RWPE2 (cell line): ENCODE data around the gene PIF1.
A peak's percentile ranks its signal among the peaks of the same experiment; 100 is the strongest.

Experiments
- ATAC-seq: fragments of 200-7000 bp; cut with Tn5 transposase; 3 replicates; pipeline ENCODE4 v1.9.1; 2021; ENCODE audit warnings: low read depth
- DNase-seq: peaks from one replicate; pipeline ENCODE4 v3.0.0-alpha.2; 2020; ENCODE audit warnings: low spot score
- H3K27ac ChIP-seq: fragments of 450-650 bp; 2 replicates; pipeline ENCODE4 v1.5.1; 2017; ENCODE audit warnings: mild to moderate bottlenecking; ENCODE audit not compliant: poor library complexity, severe bottlenecking
- H3K27me3 ChIP-seq: fragments of 250-450 bp; sonication (Bioruptor Pico); 2 replicates; pipeline ENCODE4 v1.5.1; 2021; ENCODE audit warnings: mild to moderate bottlenecking, moderate library complexity; ENCODE audit not compliant: insufficient read depth, poor library complexity, severe bottlenecking
- H3K36me3 ChIP-seq: fragments of 250-450 bp; sonication (Bioruptor Pico); 2 replicates; pipeline ENCODE4 v1.5.1; 2020; ENCODE audit warnings: low read depth, mild to moderate bottlenecking, moderate library complexity
- H3K4me1 ChIP-seq: fragments of 250-450 bp; sonication (Bioruptor Pico); 2 replicates; pipeline ENCODE4 v1.5.1; 2021; ENCODE audit warnings: mild to moderate bottlenecking, moderate library complexity; ENCODE audit not compliant: insufficient read depth, poor library complexity, severe bottlenecking
- H3K4me3 ChIP-seq: fragments of 250-450 bp; sonication (Bioruptor Pico); 2 replicates; pipeline ENCODE4 v1.5.1; 2021; ENCODE audit warnings: mild to moderate bottlenecking, moderate library complexity; ENCODE audit not compliant: severe bottlenecking
- H3K9me3 ChIP-seq: fragments of 250-450 bp; sonication (Bioruptor Pico); 2 replicates; pipeline ENCODE4 v1.5.1; 2021; ENCODE audit warnings: mild to moderate bottlenecking, moderate library complexity; ENCODE audit not compliant: severe bottlenecking
- CTCF ChIP-seq: fragments of 450-650 bp; IDR thresholded peaks from one replicate; pipeline ENCODE4 v1.5.1; 2017; ENCODE audit warnings: mild to moderate bottlenecking, moderate library complexity; ENCODE audit not compliant: poor library complexity, severe bottlenecking

Gene PIF1

GRCh38 chr15:64779024-64779423, 46.4 kb downstream of the PIF1 start:
- no peak for ATAC-seq
- peaks cover 10% of the 10 kb centered on the region for H3K27me3 ChIP-seq
- H3K4me1 ChIP-seq = no peaks in the 10 kb centered on the region
- no peak overlapping the region for H3K27ac ChIP-seq
- H3K9me3 ChIP-seq = no peaks in the 10 kb centered on the region
- DNase-seq = no peak
- H3K36me3 ChIP-seq = no peaks in the 10 kb centered on the region
- no peak overlapping the region for H3K4me3 ChIP-seq
- TF ChIP-seq CTCF = no peak

- peaks cover 15% of the 10 kb centered on the region for H3K27me3 ChIP-seq
- no peak for ATAC-seq
- H3K4me1 ChIP-seq = no peaks in the 10 kb centered on the region
- peak overlapping the region; percentile 69 for H3K4me3 ChIP-seq
- H3K27ac ChIP-seq = no peak overlapping the region
- H3K36me3 ChIP-seq = no peaks in the 10 kb centered on the region
- no peak for TF ChIP-seq CTCF
- DNase-seq = no peak
- H3K9me3 ChIP-seq = no peaks in the 10 kb centered on the region
Observed at GRCh38 chr15:64776402-64776786, 49.1 kb downstream of the PIF1 start.

GRCh38 chr15:64775551-64776401, 49.7 kb downstream of the PIF1 start, which contains the start of gene RBPMS2:
TSS of gene RBPMS2 (minus strand) at chr15:64775589. CDS start at chr15:64775319, 270 bp downstream.
- H3K27me3 ChIP-seq = peaks cover 15% of the 10 kb centered on the region
- H3K27ac ChIP-seq = no peak within 1 kb of the TSS
- no peak for DNase-seq
- H3K4me3 ChIP-seq = peak within 1 kb of the TSS; percentile 69
- no peak for TF ChIP-seq CTCF
- ATAC-seq = peak; percentile 44
- no peaks in the 10 kb centered on the region for H3K36me3 ChIP-seq
- no peaks in the 10 kb centered on the region for H3K9me3 ChIP-seq
- H3K4me1 ChIP-seq = no peaks in the 10 kb centered on the region

- H3K36me3 ChIP-seq = no peaks in the 10 kb centered on the region
- H3K4me1 ChIP-seq = no peaks in the 10 kb centered on the region
- no peak for TF ChIP-seq CTCF
- H3K9me3 ChIP-seq = no peaks in the 10 kb centered on the region
- H3K4me3 ChIP-seq = peak overlapping the region; percentile 69
- H3K27ac ChIP-seq = no peak overlapping the region
- peaks cover 15% of the 10 kb centered on the region for H3K27me3 ChIP-seq
- DNase-seq (no peak), ATAC-seq (peak; percentile 47)
Observed at GRCh38 chr15:64774629-64775493, 50.6 kb downstream of the PIF1 start.
